Amniotic stem cell (primary cell): ENCODE results near the gene MED15.

Source experiments
- DNase-seq: peaks from one replicate; lab custom pipeline; 2025; lab: John Stamatoyannopoulos, UW

MED15 gene

GRCh38 chr22:20626811-20627210, 119.4 kb downstream of the MED15 start:
- DNase-seq = no peak

GRCh38 chr22:20627432-20627831, 120.0 kb downstream of the MED15 start:
- no peak for DNase-seq

GRCh38 chr22:20628081-20628939, 120.9 kb downstream of the MED15 start:
- no peak for DNase-seq

- no peak for DNase-seq
Observed at GRCh38 chr22:20629401-20629800, 122.0 kb downstream of the MED15 start.

- no peak for DNase-seq
Observed at GRCh38 chr22:20630873-20631617, 123.6 kb downstream of the MED15 start.

GRCh38 chr22:20632082-20632481, 124.7 kb downstream of the MED15 start:
- DNase-seq = no peak

GRCh38 chr22:20632518-20632917, 125.1 kb downstream of the MED15 start:
- no peak for DNase-seq

- DNase-seq = no peak
Observed at GRCh38 chr22:20634560-20635226, 127.3 kb downstream of the MED15 start.

- DNase-seq = no peak
Observed at GRCh38 chr22:20635227-20635591, 127.8 kb downstream of the MED15 start.

GRCh38 chr22:20636075-20636812, 128.8 kb downstream of the MED15 start:
- DNase-seq = no peak

GRCh38 chr22:20636945-20637344, 129.5 kb downstream of the MED15 start:
- no peak for DNase-seq
